Measurements from ENCODE around the gene ZCCHC24.

Gene ZCCHC24

GRCh38 chr10:79407811-79408795 is 37.3 kb downstream of the ZCCHC24 start:
- no peak for DNase-seq

- no peak for DNase-seq
These were observed 38.0 kb downstream of the ZCCHC24 start for GRCh38 chr10:79407423-79407796.

GRCh38 chr10:79406683-79407422 is 38.6 kb downstream of the ZCCHC24 start:
- DNase-seq = no peak

GRCh38 chr10:79405995-79406515 is 39.4 kb downstream of the ZCCHC24 start:
- DNase-seq = no peak

- no peak for DNase-seq
These were observed 40.0 kb downstream of the ZCCHC24 start for GRCh38 chr10:79405221-79405994.

GRCh38 chr10:79404690-79405131 is 40.7 kb downstream of the ZCCHC24 start:
- no peak for DNase-seq

- no peak for DNase-seq
These were observed 41.2 kb downstream of the ZCCHC24 start for GRCh38 chr10:79404231-79404609.

- DNase-seq = no peak
These were observed 41.8 kb downstream of the ZCCHC24 start for GRCh38 chr10:79403441-79404230.

GRCh38 chr10:79402951-79403350 is 42.5 kb downstream of the ZCCHC24 start:
- no peak for DNase-seq

- DNase-seq = no peak
These were observed 42.8 kb downstream of the ZCCHC24 start for GRCh38 chr10:79402625-79402946.

- DNase-seq = no peak
These were observed 44.2 kb downstream of the ZCCHC24 start for GRCh38 chr10:79401015-79401921.

GRCh38 chr10:79400146-79401004 is 45.0 kb downstream of the ZCCHC24 start:
- no peak for DNase-seq

GRCh38 chr10:79399223-79399831 is 46.1 kb downstream of the ZCCHC24 start:
- peak; percentile 59 for DNase-seq

- no peak for DNase-seq
These were observed 46.8 kb downstream of the ZCCHC24 start for GRCh38 chr10:79398642-79399041.

- peak; percentile 35 for DNase-seq
These were observed 47.7 kb downstream of the ZCCHC24 start for GRCh38 chr10:79397575-79398303.

GRCh38 chr10:79397051-79397450 is 48.4 kb downstream of the ZCCHC24 start:
- DNase-seq = no peak

GRCh38 chr10:79396520-79396919 is 48.9 kb downstream of the ZCCHC24 start:
- DNase-seq = peak; percentile 17

- no peak for DNase-seq
These were observed 50.8 kb downstream of the ZCCHC24 start for GRCh38 chr10:79394664-79395063.
